H54 (cell line): ENCODE data around the gene SMG1.
"Not testable (repeated sequence)": the region's sequence is repeated elsewhere in the genome, so short reads cannot be mapped to it uniquely, and the experiment has no call there.

ENCODE experiments used
- DNase-seq: peaks from one replicate; pipeline ENCODE4 v3.0.0; 2011; ENCODE audit warnings: low spot score, mixed read lengths; ENCODE audit not compliant: insufficient read length
- FAIRE-seq: peaks from 3 replicates; lab custom pipeline; 2011; peaks lifted over from hg19 to GRCh38; lab: Jason Lieb, UNC
- POLR2A ChIP-seq: IDR thresholded peaks from 2 replicates; pipeline ENCODE4 v1.6.1; 2011; ENCODE audit warnings: low read depth, mild to moderate bottlenecking, low read length

The SMG1 gene

DNA sequence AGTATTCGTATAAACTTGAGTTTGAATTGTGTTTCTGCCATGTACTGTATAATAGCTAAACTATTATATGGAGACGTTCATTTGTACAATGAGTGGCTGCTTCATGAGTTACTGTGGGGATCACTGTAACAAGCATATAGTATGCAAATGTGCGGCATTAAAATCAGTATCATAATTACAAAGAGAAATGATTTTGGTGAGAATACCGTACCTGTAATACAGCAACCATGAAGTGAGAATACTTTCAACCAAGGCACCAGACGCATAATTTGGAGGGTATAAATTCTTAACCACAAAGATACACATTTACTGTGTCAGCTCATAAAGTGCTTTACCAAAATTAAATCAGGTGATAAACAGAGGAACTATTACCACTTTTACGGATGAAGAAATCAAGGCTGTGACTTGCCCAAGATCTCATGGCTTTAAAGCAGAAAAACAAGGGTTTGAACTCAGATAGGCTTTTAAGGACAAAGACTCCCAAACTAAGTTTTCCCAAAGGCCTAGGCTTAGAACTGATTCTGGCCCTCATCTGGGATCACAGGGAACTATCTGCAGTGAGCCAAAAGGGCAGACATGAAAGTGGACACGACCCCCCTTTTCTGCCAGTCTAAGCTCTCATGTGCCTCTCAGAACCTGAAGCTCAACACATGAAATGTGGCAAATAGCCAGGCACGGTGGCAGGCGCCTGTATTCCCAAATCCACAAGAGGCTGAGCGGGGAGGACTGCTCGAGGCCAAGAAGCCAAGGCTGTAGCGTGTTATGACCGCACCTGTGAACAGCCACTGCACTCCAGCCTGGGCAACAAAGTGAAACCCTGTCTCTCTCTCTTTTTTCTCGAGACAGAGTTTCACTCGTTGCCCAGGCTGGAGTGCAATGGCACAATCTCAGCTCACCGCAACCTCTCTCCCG lies 142.5 kb downstream of the SMG1 start:
- no peak for DNase-seq
- no peak for TF ChIP-seq POLR2A
- FAIRE-seq: no peak

DNA sequence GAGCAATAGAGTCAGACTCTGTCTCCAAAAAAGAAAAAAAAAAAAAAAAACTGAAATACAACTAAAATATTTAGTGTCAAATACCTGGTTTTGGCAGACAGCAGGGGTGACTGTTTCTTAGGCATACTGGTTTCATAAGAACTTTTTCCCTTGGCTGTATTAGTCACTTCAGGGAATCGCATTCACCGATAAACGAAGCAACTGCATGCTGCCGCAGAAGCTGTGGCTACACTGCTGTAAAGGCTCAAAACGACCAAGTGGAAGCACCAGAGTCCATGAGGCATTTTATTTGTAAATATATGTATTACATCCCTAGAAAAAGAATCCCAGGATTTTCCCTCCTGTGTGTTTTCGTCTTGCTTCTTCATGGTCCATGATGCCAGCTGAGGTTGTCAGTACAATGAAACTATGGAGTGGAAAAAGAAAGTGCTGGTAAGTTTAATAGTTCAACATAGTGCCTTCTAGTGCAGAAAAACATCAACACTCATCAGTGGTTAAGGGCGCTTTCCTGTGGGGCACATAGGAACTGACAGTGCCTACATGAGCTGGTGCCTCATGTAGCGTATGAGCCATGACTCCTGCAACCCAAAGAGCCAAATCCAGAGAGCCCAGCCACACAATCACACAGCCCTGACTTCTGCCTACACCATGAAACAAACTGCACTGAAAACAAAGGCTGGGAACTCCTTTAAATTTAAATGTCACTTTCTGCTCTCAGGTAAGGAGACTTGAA lies 143.3 kb downstream of the SMG1 start:
- no peak for TF ChIP-seq POLR2A
- DNase-seq (no peak), FAIRE-seq (no peak)

DNA sequence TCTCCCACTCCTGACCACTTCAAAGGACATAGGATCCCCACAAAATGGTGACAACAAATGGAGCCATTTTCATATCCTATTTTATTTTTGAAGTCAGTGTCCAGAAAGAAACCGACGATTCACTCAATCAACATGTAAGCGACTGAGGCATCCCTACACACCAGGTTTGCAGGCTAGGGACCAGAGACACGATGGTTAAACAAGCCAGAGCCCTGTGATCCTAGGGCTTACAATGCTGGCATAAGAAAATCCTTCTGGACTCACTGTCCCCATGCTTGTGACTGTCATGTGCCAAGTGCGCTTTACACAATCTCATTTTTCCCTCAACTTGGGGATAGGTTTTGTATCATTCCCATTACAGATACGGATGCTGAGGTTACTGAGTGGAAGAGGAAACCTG lies 145.0 kb downstream of the SMG1 start:
- not testable (repeated sequence) for FAIRE-seq, DNase-seq

DNA sequence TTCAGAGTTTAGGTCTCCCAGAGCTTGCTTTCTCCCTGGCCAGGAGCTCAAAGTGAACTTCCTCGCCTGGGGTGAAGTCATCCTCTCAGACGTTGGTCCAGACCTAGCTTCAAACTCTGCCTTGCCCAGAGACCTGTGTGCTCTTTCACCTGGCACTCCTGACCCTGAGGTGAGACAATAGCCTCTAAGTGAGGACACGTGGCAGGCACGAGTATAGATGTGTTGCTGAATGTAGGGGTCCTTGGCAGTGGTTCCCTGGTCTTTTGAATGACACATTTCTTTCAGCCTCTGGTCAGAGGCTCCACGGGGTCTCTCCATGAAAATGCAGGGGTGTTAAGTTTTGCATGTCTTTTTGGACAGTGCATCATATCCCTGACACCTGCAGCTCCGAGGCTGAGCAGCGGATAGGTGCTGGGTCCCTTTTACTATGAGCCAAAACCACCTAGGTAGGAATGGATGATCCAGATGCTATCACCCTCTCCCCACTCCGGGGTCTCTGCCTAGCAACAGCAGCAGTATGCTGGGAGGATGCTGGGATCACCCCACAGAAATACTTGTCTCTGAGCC lies 145.7 kb downstream of the SMG1 start:
- DNase-seq, FAIRE-seq: not testable (repeated sequence)

DNA sequence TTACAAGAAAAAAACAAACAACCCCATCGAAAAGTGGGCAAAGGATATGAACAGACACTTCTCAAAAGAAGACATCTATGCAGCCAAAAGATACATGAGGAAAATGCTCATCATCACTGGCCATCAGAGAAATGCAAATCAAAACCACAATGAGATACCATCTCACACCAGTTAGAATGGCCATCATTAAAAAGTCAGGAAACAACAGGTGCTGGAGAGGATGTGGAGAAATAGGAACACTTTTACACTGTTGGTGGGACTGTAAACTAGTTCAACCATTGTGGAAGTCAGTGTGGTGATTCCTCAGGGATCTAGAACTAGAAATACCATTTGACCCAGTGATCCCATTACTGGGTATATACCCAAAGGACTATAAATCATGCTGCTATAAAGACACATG lies 148.5 kb downstream of the SMG1 start:
- DNase-seq, FAIRE-seq: not testable (repeated sequence)

DNA sequence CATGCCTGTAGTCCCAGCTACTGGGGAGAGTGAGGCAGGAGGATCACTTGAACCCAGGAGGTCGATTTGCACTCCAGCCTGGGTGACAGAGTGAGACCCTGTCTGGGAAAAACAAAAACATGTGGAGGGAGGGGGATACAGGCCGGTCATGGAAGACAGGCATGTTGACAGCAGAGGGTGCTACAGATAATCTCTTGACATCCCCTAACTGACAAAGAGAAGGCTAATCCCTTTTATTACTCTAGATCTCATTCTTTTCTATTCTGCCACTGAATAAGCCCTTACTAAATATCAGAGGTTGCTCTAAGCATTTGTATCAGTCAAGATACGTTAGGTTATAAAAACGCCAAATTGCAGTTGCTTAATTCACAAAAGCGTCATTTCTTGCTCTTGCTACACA lies 149.9 kb downstream of the SMG1 start:
- not testable (repeated sequence) for FAIRE-seq, DNase-seq

DNA sequence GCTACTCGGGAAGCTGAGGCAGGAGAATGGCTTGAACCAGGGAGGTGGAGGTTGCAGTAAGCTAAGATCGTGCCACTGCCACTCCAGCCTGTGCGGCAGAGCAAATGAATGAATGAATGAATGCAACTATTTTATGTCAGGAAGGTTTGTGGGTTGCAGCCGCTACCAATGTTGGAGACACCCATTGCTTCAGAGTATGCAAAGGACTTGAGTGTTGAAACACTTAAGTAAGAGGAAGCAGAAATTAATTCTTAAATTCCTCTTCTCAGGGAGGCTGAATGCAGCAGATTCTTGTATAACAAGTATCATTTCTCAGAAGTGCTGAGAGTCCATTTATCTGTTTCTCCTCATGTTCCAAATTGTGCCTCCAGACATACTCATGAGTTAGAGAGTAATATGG lies 151.6 kb downstream of the SMG1 start:
- not testable (repeated sequence) for DNase-seq, FAIRE-seq

DNA sequence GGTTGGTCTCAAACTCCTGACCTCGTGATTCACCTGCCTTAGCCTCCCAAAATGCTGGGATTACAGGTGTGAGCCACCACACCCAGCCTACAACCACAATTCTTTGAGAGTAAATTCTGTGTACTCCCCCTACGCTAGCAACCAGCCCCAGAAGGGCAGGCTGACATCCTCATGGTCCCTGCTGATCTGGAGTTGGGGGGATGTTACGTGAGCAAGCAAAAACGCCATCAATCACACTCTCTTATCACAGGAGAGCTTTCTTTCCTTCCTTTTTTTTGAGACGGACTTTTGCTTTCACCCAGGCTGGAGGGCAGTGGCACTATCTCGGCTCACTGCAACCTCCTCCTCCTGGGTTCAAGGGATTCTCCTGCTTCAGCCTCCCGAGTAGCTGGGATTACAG lies 154.0 kb downstream of the SMG1 start:
- DNase-seq, FAIRE-seq: not testable (repeated sequence)

DNA sequence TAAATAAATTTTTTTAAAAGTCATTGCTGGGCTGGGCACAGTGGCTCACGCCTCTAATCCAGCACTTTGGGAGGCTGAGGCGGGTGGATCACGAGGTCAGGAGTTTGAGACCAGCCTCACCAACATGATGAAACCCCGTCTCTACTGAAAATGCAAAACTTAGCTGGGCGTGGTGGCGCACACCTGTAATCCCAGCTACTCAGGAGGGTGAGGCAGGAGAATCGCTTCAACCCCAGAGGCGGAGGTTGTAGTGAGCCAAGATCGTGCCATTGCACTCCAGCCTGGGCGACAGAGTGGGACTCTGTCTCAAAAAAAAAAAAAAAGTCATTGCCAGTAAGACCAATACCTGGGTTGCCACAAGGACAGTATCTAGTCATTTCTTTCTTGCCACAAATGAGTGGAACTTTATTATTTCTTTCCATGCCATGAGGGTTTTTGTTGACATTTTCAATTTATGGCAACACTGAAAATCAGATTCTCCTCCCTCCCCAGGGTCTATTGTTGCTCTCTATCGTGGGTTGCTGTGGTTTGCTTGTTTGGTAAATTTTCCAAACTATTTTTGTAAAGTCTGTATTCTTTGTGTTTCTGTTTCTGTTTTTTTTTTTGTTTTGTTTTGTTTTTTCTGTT lies 155.8 kb downstream of the SMG1 start:
- not testable (repeated sequence) for FAIRE-seq, DNase-seq

DNA sequence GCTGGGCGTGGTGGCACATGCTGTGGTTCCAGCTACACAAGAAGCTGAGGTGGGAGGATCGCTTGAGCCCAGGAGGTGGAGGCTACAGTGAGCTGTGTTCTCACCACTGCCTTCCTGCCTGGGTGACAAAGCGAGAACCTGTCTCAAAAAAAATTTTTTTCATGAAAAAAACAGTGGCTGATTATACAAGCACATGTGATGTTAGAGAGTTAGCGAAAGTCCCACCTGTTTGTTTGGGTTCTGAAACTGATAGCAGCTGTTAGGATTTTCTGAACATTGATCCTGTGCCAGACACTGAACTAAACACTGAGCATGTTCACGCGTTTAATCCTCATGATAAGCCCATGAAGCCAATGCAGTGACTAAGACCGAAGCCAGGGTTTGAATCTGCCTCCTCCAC lies 159.0 kb downstream of the SMG1 start:
- FAIRE-seq, DNase-seq: not testable (repeated sequence)

DNA sequence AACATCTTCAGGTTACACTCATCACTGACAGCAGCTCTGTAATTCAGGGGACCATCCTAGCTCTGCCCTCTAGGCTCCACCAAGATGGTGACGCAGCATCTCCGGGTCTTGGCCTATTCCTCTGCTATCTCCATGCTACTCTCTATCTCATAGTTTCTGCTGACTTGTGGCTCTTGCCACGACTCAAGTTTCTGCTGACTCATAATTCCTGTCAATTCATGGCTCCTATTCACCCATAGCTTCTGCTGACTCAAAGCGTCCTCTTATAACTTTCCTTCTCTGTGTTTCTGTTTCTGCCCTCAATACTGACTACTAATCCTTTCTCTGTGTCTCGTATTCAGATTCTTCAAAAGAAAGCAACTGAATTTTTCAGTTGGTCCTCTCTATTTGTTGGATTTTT lies 163.5 kb downstream of the SMG1 start:
- not testable (repeated sequence) for DNase-seq, FAIRE-seq

DNA sequence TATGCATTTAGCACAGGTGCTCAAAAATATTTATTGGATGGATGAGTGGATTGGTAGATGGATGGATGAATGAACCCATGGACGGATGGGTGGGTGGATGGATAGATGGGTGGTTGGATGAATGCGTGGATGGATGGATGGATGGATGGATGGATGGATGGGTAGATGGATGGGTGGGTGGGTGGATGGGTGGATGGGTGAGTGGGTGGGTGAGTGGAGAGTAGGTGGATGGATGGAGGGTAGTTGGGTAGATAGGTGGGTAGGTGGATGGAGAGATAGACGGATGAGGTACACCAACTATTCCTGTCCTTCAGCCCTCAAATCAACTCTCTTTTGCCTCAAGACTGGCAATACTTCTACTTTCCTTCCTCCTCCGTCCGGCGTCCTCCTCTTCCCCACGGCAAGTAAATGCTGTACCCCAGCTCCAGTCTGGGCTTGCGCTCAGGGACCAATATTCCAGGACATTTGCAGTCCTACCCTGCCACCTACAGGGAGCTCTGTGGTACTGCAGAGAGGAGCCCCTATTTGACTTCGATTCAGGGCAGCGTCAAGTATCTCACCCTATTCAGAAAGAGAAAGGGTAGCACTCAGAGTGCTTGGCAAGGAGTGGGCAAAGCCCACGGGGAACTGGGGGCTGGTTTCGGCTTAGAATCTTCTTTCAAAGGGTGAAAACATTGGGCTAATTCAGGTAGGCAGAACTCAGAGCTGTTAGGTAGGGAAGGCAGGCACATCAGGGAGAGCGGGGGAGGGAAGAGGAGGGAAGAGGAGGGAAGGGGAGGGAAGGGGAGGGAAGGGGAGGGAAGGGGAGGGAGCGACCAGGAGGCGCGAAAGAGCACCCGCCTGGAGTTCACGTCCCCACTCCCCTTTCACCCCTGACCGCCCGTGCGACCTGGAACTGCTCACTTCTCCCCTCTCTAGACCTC lies 166.3 kb downstream of the SMG1 start:
- FAIRE-seq: peak; percentile 50
- DNase-seq: not testable (repeated sequence)

DNA sequence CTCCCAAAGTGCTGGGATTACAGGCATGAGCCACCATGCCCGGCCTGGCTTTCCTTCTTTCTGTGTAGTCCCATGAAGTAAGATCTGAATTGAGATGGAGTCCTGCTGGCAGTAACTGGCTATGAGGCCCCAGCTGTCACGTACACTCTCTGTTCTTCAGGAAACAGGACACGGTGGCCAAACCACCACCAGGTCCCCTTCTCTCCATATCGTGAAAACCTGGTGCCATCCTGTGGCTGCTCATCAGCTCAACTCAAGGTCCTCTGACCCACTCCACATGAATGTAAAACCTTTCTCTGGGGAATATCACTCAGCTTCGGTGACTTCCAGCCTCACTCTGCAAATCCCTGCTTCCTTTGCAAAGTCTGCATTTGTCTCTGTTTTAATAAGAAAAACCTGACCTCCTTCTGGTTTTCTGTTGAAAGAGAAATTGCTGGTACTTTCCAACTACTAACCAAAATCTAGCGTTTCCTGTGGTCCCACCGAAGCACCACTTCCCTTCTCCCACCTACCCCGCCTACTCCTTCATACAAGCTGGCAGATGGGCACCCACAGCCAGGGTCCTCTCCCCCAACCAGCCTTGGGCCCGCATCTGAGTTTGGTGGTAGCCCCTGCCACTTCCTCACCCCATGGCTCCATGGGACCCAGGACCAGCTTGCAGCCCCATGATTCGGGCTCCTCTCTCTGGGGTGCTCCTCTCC lies 168.1 kb downstream of the SMG1 start:
- DNase-seq, FAIRE-seq: not testable (repeated sequence)

DNA sequence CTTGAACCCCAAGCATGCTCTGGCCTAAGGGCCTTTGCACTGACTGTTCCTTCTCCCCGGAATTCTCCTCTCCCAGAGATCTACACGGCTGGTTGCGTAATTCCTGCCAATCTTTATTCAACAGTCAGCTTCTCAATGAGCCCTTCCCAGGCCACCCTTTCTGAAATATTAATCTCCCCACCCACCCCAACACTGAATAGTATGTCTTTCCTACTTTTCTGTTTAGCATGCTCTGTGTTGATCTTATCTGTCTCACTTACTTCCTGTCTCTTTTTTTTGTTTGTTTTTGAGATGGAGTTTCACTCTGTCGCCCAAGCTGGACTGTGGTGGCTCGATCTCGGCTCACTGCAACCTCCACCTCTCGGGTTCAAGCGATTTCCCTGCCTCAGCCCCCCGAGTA lies 169.6 kb downstream of the SMG1 start:
- not testable (repeated sequence) for FAIRE-seq

More for the DNA sequence above, 169.6 kb downstream of the SMG1 start:
- DNase-seq: not testable (repeated sequence)
